Measurements from ENCODE around the gene RBBP4. TPM values are rescaled to one million over a fixed set of nuclear protein-coding genes. Genes with fewer than 3 reads are reported as not detected.

The RBBP4 gene
- total and polyA plus RNA-seq, 2 donors (not counting 1 experiment from before 2014, with no cell fraction given), result 69.9 to 204 TPM

GRCh38 chr1:32680642-32681041 lies 29.6 kb downstream of the RBBP4 start:
- TF ChIP-seq CTCF (IDR thresholded peaks at IDR 0.05) (no peak), EZH2 (IDR thresholded peaks at IDR 0.05; ENCODE audit: borderline replicate concordance, insufficient read depth, low read depth, low read length, poor library complexity, severe bottlenecking) (no peak)
- intact Hi-C loops (cut with micrococcal nuclease), result no loop called here
- H3K9me3 Mint-ChIP-seq (ENCODE audit: insufficient read depth), result no peaks in the 10 kb centered on the region
- no peak overlapping the region for H3K4me2 ChIP-seq (replicated peaks; ENCODE audit: low read depth, low read length, poor library complexity, severe bottlenecking)
- ATAC-seq (ENCODE audit: low read depth), result no peak
- H3K4me3 ChIP-seq (ENCODE audit: control extremely low read depth in 1 of 5, extremely low read depth in 1 of 5, insufficient read depth in 1 of 5, low read depth in 2 of 5, low read length in 4 of 5), result no peak overlapping the region
- H3K27ac Mint-ChIP-seq, result no peak overlapping the region
- no peak overlapping the region for H2AFZ ChIP-seq (ENCODE audit: insufficient read depth, low read depth, low read length, poor library complexity, severe bottlenecking)
- ChIA-PET CTCF (no interaction called here), POLR2A (no interaction called here)
- 100% methylated on average over 1 of the region's 1 CpG for WGBS (ENCODE audit: insufficient coverage)
- H4K20me1 ChIP-seq (ENCODE audit: control insufficient read depth, insufficient read depth, low read length, poor library complexity, severe bottlenecking), result no peaks in the 10 kb centered on the region
- H3K4me3 Mint-ChIP-seq, result no peak overlapping the region
- peaks cover 13 to 69% of the 10 kb centered on the region in 2 experiments for H3K36me3 ChIP-seq (replicated peaks in 1 of 2; ENCODE audit: control extremely low read depth in 1 of 2, control insufficient read depth in 1 of 2, extremely low read depth in 1 of 2, insufficient read depth in 2 of 2, low read length in 1 of 2)
- DNase-seq, result no peak
- no peak overlapping the region for H3K27ac ChIP-seq (ENCODE audit: low read length in 2 of 2)
- H3K4me1 ChIP-seq (ENCODE audit: control insufficient read depth in 2 of 2, insufficient read depth in 2 of 2, low read length in 2 of 2), result no peaks in the 10 kb centered on the region
- H3K9me3 ChIP-seq (ENCODE audit: control extremely low read depth in 1 of 3, control insufficient read depth in 2 of 3, insufficient read depth in 1 of 3, low read length in 2 of 3), result no peaks in the 10 kb centered on the region
- no peaks in the 10 kb centered on the region for H3K4me1 Mint-ChIP-seq
- no peaks in the 10 kb centered on the region for H3K79me2 ChIP-seq (ENCODE audit: control insufficient read depth, insufficient read depth, low read length)
- no peaks in the 10 kb centered on the region for H3K27me3 Mint-ChIP-seq
- H3K27me3 ChIP-seq (replicated peaks in 1 of 4; ENCODE audit: control extremely low read depth in 1 of 4, control insufficient read depth in 3 of 4, insufficient read depth in 4 of 4, low read length in 3 of 4), result no peaks in the 10 kb centered on the region
- no peak overlapping the region for H3K9ac ChIP-seq (ENCODE audit: low read length)

- POLR2A ChIA-PET, result no interaction called here
These were observed 30.5 kb downstream of the RBBP4 start for GRCh38 chr1:32681509-32681908.

More at GRCh38 chr1:32681509-32681908, 30.5 kb downstream of the RBBP4 start:
- 100% methylated on average over 2 of the region's 2 CpGs for WGBS (ENCODE audit: insufficient coverage)
- no peaks in the 10 kb centered on the region for H3K9me3 ChIP-seq (ENCODE audit: control extremely low read depth in 1 of 3, control insufficient read depth in 2 of 3, insufficient read depth in 1 of 3, low read length in 2 of 3)
- no peak overlapping the region for H3K9ac ChIP-seq (ENCODE audit: low read length)
- H3K27ac Mint-ChIP-seq, result no peak overlapping the region
- DNase-seq (no peak), ATAC-seq (ENCODE audit: low read depth) (no peak)
- peaks cover 14 to 71% of the 10 kb centered on the region in 2 experiments for H3K36me3 ChIP-seq (replicated peaks in 1 of 2; ENCODE audit: control extremely low read depth in 1 of 2, control insufficient read depth in 1 of 2, extremely low read depth in 1 of 2, insufficient read depth in 2 of 2, low read length in 1 of 2)
- H3K4me3 Mint-ChIP-seq, result no peak overlapping the region
- no peak for TF ChIP-seq EZH2 (IDR thresholded peaks at IDR 0.05; ENCODE audit: borderline replicate concordance, insufficient read depth, low read depth, low read length, poor library complexity, severe bottlenecking)
- TF ChIP-seq CTCF (IDR thresholded peaks at IDR 0.05), result no peak
- intact Hi-C loops (cut with micrococcal nuclease), result no loop called here
- CTCF ChIA-PET, result no interaction called here
- no peaks in the 10 kb centered on the region for H3K27me3 Mint-ChIP-seq
- no peaks in the 10 kb centered on the region for H3K27me3 ChIP-seq (replicated peaks in 1 of 4; ENCODE audit: control extremely low read depth in 1 of 4, control insufficient read depth in 3 of 4, insufficient read depth in 4 of 4, low read length in 3 of 4)
- H3K4me1 ChIP-seq (ENCODE audit: control insufficient read depth in 2 of 2, insufficient read depth in 2 of 2, low read length in 2 of 2), result no peaks in the 10 kb centered on the region
- H3K4me2 ChIP-seq (replicated peaks; ENCODE audit: low read depth, low read length, poor library complexity, severe bottlenecking), result no peak overlapping the region
- H3K27ac ChIP-seq (ENCODE audit: low read length in 2 of 2), result no peak overlapping the region
- H2AFZ ChIP-seq (ENCODE audit: insufficient read depth, low read depth, low read length, poor library complexity, severe bottlenecking), result no peak overlapping the region
- no peaks in the 10 kb centered on the region for H4K20me1 ChIP-seq (ENCODE audit: control insufficient read depth, insufficient read depth, low read length, poor library complexity, severe bottlenecking)
- no peaks in the 10 kb centered on the region for H3K9me3 Mint-ChIP-seq (ENCODE audit: insufficient read depth)
- H3K4me3 ChIP-seq (ENCODE audit: control extremely low read depth in 1 of 5, extremely low read depth in 1 of 5, insufficient read depth in 1 of 5, low read depth in 2 of 5, low read length in 4 of 5), result no peak overlapping the region
- H3K4me1 Mint-ChIP-seq, result no peaks in the 10 kb centered on the region
- no peaks in the 10 kb centered on the region for H3K79me2 ChIP-seq (ENCODE audit: control insufficient read depth, insufficient read depth, low read length)

Measured in B cell (primary cell).